ENCODE results near the gene ZC3H12C. TPM values are rescaled to one million over a fixed set of nuclear protein-coding genes. Genes with fewer than 3 reads are reported as not detected.
A peak's percentile ranks its signal among the peaks of the same experiment; 100 is the strongest.
"Not testable (repeated sequence)": the region's sequence is repeated elsewhere in the genome, so short reads cannot be mapped to it uniquely, and the experiment has no call there.

ZC3H12C gene
- polyA plus RNA-seq (2014; cell fraction: cytosol; rRNA removed), result 1.6 and 1.9 TPM in 2 replicates
- polyA plus RNA-seq (2014; cell fraction: nucleus; rRNA removed), result 1.3 and 1.5 TPM in 2 replicates

GRCh38 chr11:110092515-110093406, at the start of gene ZC3H12C:
ZC3H12C (plus strand) TSS chr11:110093392; CDS start chr11:110093412, 20 bp downstream.
- DNase-seq (ENCODE audit: low spot score), result peak; percentile 83

- no peak for DNase-seq (ENCODE audit: low spot score)
Observed at GRCh38 chr11:110044226-110044968, 48.8 kb upstream of the ZC3H12C start.

- no peak for DNase-seq (ENCODE audit: low spot score)
Observed at GRCh38 chr11:110046775-110047380, 46.3 kb upstream of the ZC3H12C start.

GRCh38 chr11:110049501-110050200, 43.5 kb upstream of the ZC3H12C start:
- DNase-seq (ENCODE audit: low spot score), result no peak

- no peak for DNase-seq (ENCODE audit: low spot score)
Observed at GRCh38 chr11:110050201-110050506, 43.0 kb upstream of the ZC3H12C start.

- no peak for DNase-seq (ENCODE audit: low spot score)
Observed at GRCh38 chr11:110053848-110054414, 39.3 kb upstream of the ZC3H12C start.

- DNase-seq (ENCODE audit: low spot score), result no peak
Observed at GRCh38 chr11:110056956-110057355, 36.2 kb upstream of the ZC3H12C start.

- no peak for DNase-seq (ENCODE audit: low spot score)
Observed at GRCh38 chr11:110059706-110060463, 33.3 kb upstream of the ZC3H12C start.

- DNase-seq (ENCODE audit: low spot score), result no peak
Observed at GRCh38 chr11:110061296-110061695, 31.9 kb upstream of the ZC3H12C start.

GRCh38 chr11:110062247-110062646, 30.9 kb upstream of the ZC3H12C start:
- no peak for DNase-seq (ENCODE audit: low spot score)

GRCh38 chr11:110065189-110065588, 28.0 kb upstream of the ZC3H12C start:
- no peak for DNase-seq (ENCODE audit: low spot score)

- DNase-seq (ENCODE audit: low spot score), result not testable (repeated sequence)
Observed at GRCh38 chr11:110068001-110068400, 25.2 kb upstream of the ZC3H12C start.

GRCh38 chr11:110069158-110069737, 23.9 kb upstream of the ZC3H12C start:
- no peak for DNase-seq (ENCODE audit: low spot score)

- DNase-seq (ENCODE audit: low spot score), result no peak
Observed at GRCh38 chr11:110070176-110070575, 23.0 kb upstream of the ZC3H12C start.

GRCh38 chr11:110071197-110071596, 22.0 kb upstream of the ZC3H12C start:
- no peak for DNase-seq (ENCODE audit: low spot score)

GRCh38 chr11:110072930-110073329, 20.3 kb upstream of the ZC3H12C start:
- no peak for DNase-seq (ENCODE audit: low spot score)

- no peak for DNase-seq (ENCODE audit: low spot score)
Observed at GRCh38 chr11:110074499-110074898, 18.7 kb upstream of the ZC3H12C start.

- no peak for DNase-seq (ENCODE audit: low spot score)
Observed at GRCh38 chr11:110075105-110075846, 17.9 kb upstream of the ZC3H12C start.

- no peak for DNase-seq (ENCODE audit: low spot score)
Observed at GRCh38 chr11:110075847-110076208, 17.4 kb upstream of the ZC3H12C start.

All from SK-N-DZ (cell line).